Left colon (tissue), 2 donors: ENCODE data around the gene DHX35. TPM values are rescaled to one million over a fixed set of nuclear protein-coding genes. Genes with fewer than 3 reads are reported as not detected.

Experiments
- ATAC-seq: fragments of 200-7000 bp; cut with Tn5 transposase; one replicate; pipeline ENCODE4 v1.9.1; 2020; ENCODE audit warnings: mild to moderate bottlenecking, moderate library complexity
- DNase-seq, 2 donors: peaks; one replicate each; pipeline ENCODE4 v3.0.0-alpha.2; 2020
- intact Hi-C, 2 donors: fragments of 100-400 bp; cut with DNase I in 1 of 2; cut with micrococcal nuclease in 1 of 2; formaldehyde crosslinking; loops; one replicate each; pipeline versions ENCODE4 v1.11.2 to v1.14.0; 2022; cut with DNase I, micrococcal nuclease
- total RNA-seq, 2 donors: library from RNA; stranded (reverse); fragmentation: NEBNext Ultra II Directional; extraction: Animal tissue kit (Norgen Biotek cat#: 25700); gene quantifications; one replicate each; pipeline ENCODE4 v1.2.1, GENCODE V29; 2021
- donor health status: DM: no; HTN: no; CAD: no.
- donor health status: DM: yes; HTN: yes; CAD: no.

The DHX35 gene
- total RNA-seq, 2 donors from 2014 or later: 14.0 to 14.1 TPM

DNA sequence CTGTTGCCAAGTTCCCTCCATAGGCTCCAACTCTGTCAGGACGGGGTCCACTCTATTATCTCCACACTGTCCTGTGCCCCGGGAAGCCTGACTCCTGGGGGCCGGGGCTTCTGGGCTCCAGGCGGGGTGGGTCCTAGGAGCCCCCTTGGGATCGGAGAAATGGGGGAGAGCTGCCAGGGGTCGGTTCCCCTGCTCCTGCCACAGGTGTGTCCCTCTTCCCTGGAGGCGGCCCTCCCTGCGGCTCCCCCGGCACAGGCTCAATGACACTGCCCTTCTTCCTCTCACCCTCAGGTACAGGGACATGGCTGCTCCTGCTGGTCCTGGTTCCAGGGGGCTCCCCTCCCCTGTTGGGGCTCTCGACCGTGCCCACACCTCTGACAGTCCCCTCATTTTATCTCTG, 110.0 kb downstream of the DHX35 start:
- ATAC-seq (no peak), DNase-seq (no peak)
- intact Hi-C loops: no loop called here

GRCh38 chr20:39072653-39073052, 110.5 kb downstream of the DHX35 start:
- DNase-seq: no peak
- intact Hi-C loops: no loop called here
- no peak for ATAC-seq

DNA sequence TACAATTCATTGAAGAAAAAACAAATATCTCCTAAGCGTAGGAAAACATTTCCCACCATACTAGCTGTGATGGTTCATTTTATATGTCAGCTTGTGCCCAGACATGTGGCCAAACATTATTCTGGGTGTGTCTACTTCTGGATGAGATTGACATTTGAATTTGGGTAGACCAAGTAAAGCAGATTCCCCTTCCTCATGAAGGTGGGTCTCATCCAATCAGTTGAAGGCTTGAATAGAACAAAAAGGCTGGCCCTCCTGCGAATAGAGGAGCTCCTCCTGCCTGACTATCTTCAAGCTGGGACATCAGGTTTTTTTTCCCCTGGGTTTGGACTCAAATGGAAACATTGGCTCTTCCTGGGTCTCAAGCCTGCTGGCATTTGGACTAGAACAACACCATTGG, 113.6 kb downstream of the DHX35 start:
- DNase-seq (no peak), ATAC-seq (no peak)
- intact Hi-C loops: no loop called here

DNA sequence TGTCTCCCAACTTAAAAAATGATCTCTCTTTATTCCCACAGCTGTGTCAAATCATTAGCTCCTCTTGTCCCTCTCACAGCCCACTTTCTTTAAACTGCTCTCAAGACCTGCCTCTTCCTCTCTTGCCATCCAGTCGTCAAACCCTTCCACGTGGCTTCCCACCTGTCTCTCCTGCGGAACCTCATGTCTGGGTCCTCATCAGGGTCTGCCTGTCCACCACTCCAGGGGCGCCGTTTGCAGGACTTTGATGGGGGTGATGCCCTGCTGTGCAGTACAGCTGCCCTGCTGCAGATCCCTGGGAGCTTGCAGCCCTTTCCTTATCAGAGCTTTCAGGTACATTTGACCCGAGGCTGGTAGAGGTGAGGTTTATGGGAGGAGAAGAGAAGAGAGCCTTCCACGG, 114.8 kb downstream of the DHX35 start:
- DNase-seq: no peak
- intact Hi-C loops: no loop called here
- no peak for ATAC-seq

DNA sequence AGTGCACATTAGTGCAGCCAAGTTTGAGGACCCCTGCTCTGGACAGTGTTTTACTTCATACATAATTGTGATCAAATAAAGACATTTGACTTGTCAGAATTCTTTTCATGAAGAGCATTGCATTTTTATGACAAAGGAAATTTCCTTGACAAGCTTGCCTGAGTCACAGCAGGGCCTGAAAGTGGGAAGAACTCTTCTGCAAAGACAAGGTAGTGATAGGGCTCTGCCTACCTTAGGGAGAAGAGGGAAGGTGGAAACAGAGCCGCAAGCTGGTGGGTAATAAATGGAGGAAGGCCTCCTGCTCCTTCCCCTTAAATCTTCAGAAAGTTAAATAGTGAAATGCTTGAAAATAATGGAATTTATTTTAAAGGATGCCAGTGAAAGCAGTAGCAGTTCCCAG, 118.2 kb downstream of the DHX35 start:
- intact Hi-C loops: no loop called here
- DNase-seq (no peak), ATAC-seq (no peak)

- intact Hi-C loops: no loop called here
- peak; percentile 46 to 85 for DNase-seq
- peak; percentile 78 for ATAC-seq
Observed at GRCh38 chr20:39081255-39081654, 119.1 kb downstream of the DHX35 start.

- no peak for DNase-seq
- no peak for ATAC-seq
- intact Hi-C loops: no loop called here
Observed at GRCh38 chr20:39082622-39083398, 120.7 kb downstream of the DHX35 start.

- DNase-seq (no peak), ATAC-seq (no peak)
- intact Hi-C loops: no loop called here
Observed at GRCh38 chr20:39083761-39084160, 121.6 kb downstream of the DHX35 start.

DNA sequence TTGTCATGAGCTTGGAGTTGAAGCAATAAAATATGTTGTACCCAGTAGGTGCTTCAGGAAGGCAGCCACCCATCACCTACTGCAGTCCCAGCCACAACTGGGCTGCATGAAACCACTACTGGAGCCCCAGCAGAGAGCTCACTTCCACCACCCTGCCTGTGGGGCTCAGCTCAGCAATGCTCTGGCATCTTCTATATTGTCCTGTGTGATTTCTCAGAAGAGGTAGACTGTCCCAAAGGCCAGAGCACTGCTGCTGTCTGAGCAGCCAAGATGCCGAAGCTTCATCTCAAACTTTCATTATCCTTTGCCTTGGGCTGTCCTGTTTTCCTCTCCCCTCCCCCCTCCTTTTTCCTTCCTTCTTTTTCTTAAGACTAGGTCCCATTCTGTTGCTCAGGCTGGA, 126.9 kb downstream of the DHX35 start:
- DNase-seq (no peak), ATAC-seq (no peak)
- intact Hi-C loops: no loop called here

Other genes with a start within 250 kb of the DHX35 start
- gene SLC32A1, start 237.9 kb upstream of the DHX35 start, total RNA-seq: under 1 TPM; 0.09 to 0.20 TPM
- 10 to 100 TPM in 1 of 2 donors, 1 to 10 TPM in 1; 5.9 to 10.1 TPM for gene ACTR5, start 213.9 kb upstream of the DHX35 start, total RNA-seq
- 1 to 10 TPM; 2.1 to 4.4 TPM for gene PPP1R16B, start 156.6 kb upstream of the DHX35 start, total RNA-seq
- gene FAM83D, start 35.9 kb upstream of the DHX35 start, total RNA-seq: 10 to 100 TPM in 1 of 2 donors, 1 to 10 TPM in 1; 9.4 to 11.2 TPM